Measurements from ENCODE around the gene LEPROT. TPM values are rescaled to one million over a fixed set of nuclear protein-coding genes. Genes with fewer than 3 reads are reported as not detected.

The LEPROT gene
- total RNA-seq, 1 experiment from 2014 or later: 25.7 TPM

GRCh38 chr1:65476327-65476726 lies 55.9 kb downstream of the LEPROT start:
- CTCF ChIA-PET: interaction anchor here (1.1 to 1.4 kb wide), 3 partner anchors 15 to 240 kb away, joined by 3 read pairs; no protein-coding TSS in a partner anchor

More at GRCh38 chr1:65476327-65476726, 55.9 kb downstream of the LEPROT start:
- Histone ChIP-seq H3K79me2 (ENCODE audit: insufficient read depth, low read length) (no peaks in the 10 kb centered on the region), H4K20me1 (ENCODE audit: insufficient read depth) (no peaks in the 10 kb centered on the region), H3K9me2 (ENCODE audit: insufficient read depth) (no peaks in the 10 kb centered on the region), H3K27me3 (ENCODE audit: insufficient read depth, low read length) (no peaks in the 10 kb centered on the region), H3K4me3 (replicated peaks in 1 of 2; ENCODE audit: low read depth in 1 of 2, low read length in 2 of 2) (no peak overlapping the region), H3K9ac (ENCODE audit: low read length) (no peak overlapping the region), H3K4me2 (ENCODE audit: low read length) (no peak overlapping the region), H3K36me3 (ENCODE audit: control insufficient read depth in 1 of 2, insufficient read depth in 2 of 2, low read length in 2 of 2) (no peaks in the 10 kb centered on the region), H3K4me1 (ENCODE audit: control insufficient read depth in 1 of 2, insufficient read depth in 2 of 2, low read length in 2 of 2) (no peaks in the 10 kb centered on the region), H3K27ac (ENCODE audit: low read depth, low read length) (no peak overlapping the region), H2AFZ (ENCODE audit: low read depth, low read length, poor library complexity, severe bottlenecking) (no peak overlapping the region), H3K9me3 (ENCODE audit: control insufficient read depth in 1 of 2, insufficient read depth in 1 of 2, low read depth in 1 of 2, low read length in 2 of 2) (no peaks in the 10 kb centered on the region)
- ATAC-seq: no peak
- no TSS peak for BruUV-seq (replicated peaks)
- intact Hi-C loops (cut with micrococcal nuclease): no loop called here
- POLR2A ChIA-PET: no interaction called here
- DNase-seq (ENCODE audit: low read depth, low spot score): no peak
- RAD21 ChIA-PET (ENCODE audit: low non-redundant PET in 1 of 2, low total read pairs in 2 of 2, uncharacterized antibody in 2 of 2, unreplicated experiment in 2 of 2): no interaction called here
- TF ChIP-seq ZFX (IDR thresholded peaks at IDR 0.05): no peak
- TF ChIP-seq SRF (IDR thresholded peaks at IDR 0.05; ENCODE audit: low read depth): no peak
- no peak for TF ChIP-seq ZNF274 (IDR thresholded peaks at IDR 0.05; ENCODE audit: low read depth, low read length)
- TF ChIP-seq ATF3 (IDR thresholded peaks at IDR 0.05): no peak
- no peak for TF ChIP-seq POLR2A (IDR thresholded peaks at IDR 0.05; ENCODE audit: borderline replicate concordance, extremely low read depth, insufficient read depth, insufficient read length)
- TF ChIP-seq SIN3A (IDR thresholded peaks at IDR 0.05; ENCODE audit: low read depth): no peak
- TF ChIP-seq CBX3 (IDR thresholded peaks at IDR 0.05; ENCODE audit: low read depth): no peak
- no peak for TF ChIP-seq ELF1 (IDR thresholded peaks at IDR 0.05; ENCODE audit: borderline replicate concordance, low read depth)
- no peak for TF ChIP-seq CEBPB (IDR thresholded peaks at IDR 0.05; ENCODE audit: low read depth)
- TF ChIP-seq MAX (IDR thresholded peaks at IDR 0.05): no peak
- TF ChIP-seq POLR2AphosphoS5 (IDR thresholded peaks at IDR 0.05; ENCODE audit: low read depth, low read length): no peak
- TF ChIP-seq EZH2phosphoT487 (IDR thresholded peaks at IDR 0.05; ENCODE audit: borderline replicate concordance): no peak
- no peak for TF ChIP-seq JUND (IDR thresholded peaks at IDR 0.05)
- no peak for TF ChIP-seq REST (IDR thresholded peaks at IDR 0.05; ENCODE audit: low read depth)
- TF ChIP-seq ZBTB33 (IDR thresholded peaks at IDR 0.05; ENCODE audit: extremely low read depth, insufficient replicate concordance, low read length): no peak
- no peak for TF ChIP-seq TCF7L2 (IDR thresholded peaks at IDR 0.05; ENCODE audit: borderline replicate concordance, extremely low read depth, insufficient read depth, insufficient read length)
- no peak for TF ChIP-seq SP1 (IDR thresholded peaks at IDR 0.05; ENCODE audit: low read depth)
- no peak for TF ChIP-seq FOSL1 (IDR thresholded peaks at IDR 0.05; ENCODE audit: low read depth)
- no peak for TF ChIP-seq EZH2 (IDR thresholded peaks at IDR 0.05)
- TF ChIP-seq RAD21 (IDR thresholded peaks at IDR 0.05; ENCODE audit: low read depth): no peak
